Anterior cingulate cortex (tissue), 58 donors: ENCODE data around the gene UGT2A2.

ENCODE experiments used
- DNase-seq, 58 donors: peaks; one replicate each; lab custom pipeline; 2025; lab: John Stamatoyannopoulos, UW

The UGT2A2 gene

DNA sequence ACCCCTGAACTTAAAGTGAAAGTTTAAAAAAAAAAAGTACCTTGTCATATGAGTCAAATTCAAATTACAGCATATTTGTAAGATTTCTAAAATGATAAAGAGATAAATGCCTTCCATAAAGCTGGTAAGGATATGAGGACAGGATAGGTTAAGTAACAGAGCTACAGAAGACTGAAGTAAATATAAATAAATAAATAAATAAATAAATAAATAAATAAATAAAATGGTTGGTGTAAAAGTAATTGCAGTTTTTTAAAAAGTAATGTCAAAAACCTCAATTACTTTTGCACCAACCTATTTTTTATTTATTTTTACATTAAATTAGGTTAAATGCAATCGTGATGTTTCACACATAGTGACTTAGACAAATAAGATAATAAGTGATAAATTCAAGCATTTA, 62.2 kb downstream of the UGT2A2 start:
- DNase-seq, result no peak

DNA sequence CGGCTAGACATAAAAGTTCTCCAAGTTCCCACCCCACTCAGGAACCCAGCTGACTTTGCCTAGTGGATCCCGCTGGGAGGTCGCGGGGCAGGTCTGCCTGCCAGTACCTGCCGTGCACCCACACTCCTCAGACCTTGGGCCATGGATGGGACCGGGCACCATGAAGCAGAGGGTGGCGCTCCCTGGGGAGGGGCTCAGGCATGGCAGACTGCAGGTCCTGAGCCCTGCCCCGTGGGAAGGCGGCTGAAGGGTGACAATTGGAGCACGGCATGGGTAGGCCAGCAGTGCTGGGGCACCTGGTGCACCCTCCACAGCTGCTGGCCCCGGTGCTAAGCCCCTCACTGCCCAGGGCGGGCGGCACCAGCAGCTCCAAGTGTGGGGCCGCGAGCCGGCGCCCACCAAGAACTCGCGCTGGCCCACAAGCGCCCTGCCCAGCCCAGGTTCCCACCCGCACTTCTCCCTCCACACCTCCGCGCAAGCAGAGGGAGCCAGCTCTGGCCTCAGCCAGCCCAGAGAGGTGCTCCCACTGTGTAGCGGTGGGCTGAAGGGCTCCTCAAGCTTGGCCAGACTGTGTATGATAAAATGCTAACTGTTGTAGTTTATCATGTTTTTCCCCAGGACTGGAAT, 63.1 kb downstream of the UGT2A2 start:
- no peak for DNase-seq

DNA sequence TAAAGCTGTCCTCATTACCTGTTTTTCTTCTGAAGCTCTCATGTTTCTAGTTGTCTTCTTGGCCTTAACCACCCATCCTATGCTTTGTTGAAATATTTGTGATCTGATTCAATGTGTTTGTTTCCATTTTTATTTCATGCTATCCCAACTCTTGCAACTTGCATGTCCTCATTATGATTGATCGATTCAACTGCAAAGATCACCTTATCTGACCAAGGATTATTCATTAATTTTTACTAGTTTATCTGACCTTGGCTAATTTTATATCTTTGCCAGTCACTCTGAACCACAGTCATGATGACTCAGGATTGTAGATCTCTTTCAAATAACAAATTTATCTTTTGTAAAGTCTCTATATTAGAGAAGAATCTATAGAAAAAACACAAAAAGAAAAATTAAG, 70.7 kb downstream of the UGT2A2 start:
- DNase-seq, result no peak

DNA sequence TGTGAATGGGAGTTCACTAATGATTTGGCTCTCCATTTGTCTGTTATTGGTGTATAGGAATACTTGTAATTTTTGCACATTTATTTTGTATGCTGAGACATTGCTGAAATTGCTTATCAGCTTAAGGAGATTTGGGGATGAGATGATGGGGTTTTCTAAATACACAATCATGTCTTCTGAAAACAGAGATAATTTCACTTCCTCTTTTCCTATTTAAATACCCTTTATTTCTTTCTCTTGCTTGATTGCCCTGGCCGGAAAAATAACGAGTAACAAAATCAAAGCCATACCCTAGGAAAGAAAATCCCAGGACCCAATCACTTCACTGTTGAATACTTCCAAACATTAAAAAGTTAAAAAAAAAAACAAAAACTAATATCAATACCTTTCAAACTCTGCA, 76.0 kb downstream of the UGT2A2 start:
- DNase-seq, result no peak

DNA sequence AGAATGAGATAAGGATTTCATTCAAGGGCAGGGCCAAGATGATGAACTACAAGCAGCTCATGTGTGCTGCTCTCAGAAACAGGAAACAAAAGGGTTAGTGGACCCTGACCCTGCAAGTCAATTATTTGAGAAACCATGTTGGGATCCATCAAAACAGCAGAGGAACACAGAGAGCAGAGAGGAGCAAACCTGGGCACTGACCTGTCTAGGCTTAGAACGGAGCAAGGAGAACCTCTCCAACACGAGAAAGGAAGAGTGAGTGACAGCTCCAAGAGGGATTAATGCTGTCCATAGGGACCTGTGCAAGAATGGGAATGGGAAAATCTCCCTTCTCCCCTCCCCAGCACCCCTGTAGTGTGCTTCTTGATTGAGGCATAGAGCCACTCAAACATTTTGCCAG, 89.8 kb downstream of the UGT2A2 start:
- no peak for DNase-seq

DNA sequence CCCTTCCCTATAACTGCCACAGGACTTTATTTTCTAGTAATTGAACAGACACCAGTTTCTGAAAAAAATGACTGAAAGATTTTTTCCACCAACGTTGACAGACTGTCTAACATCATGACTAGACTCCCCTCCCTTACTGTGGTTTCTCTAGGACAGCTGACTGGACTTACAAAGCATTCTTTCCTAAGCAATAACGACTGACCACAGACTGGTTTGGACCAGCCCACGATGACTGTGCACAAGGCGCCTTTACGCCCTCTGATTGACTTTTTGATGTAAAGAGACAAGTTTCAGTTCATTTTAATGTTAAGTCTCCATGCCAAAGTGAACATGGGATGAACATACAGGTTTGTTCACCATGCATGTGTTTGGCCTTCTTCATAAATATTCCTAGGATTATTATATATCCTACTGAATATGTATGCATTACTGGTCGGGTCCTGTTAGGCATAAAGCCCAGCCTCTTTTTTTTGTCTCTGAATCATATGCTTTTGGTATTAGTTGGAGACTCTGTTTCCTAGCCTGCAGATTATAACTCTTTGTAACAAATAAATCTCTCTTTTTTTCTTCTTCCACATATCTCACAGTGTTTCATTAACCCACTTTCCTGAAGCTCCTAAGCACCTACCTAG, 93.2 kb downstream of the UGT2A2 start:
- no peak for DNase-seq
